K562 (cell line): Measurements from ENCODE around the gene RRAGB. TPM values are rescaled to one million over a fixed set of nuclear protein-coding genes. Genes with fewer than 3 reads are reported as not detected.

ENCODE experiments used
- ATAC-seq: fragments of 200-7000 bp; cut with Tn5 transposase; 3 replicates; pipeline ENCODE4 v1.9.1; 2020; ENCODE audit warnings: moderate library complexity
- BruUV-seq: library from RNA; stranded (reverse); fragments of 400-500 nt; replicated peaks from 2 replicates; lab custom pipeline; 2021; lab: Mats Ljungman, UMichigan
- CTCF ChIA-PET: fragments of 300-600 bp; formaldehyde crosslinking; extraction: SDS; loops from one replicate; lab custom pipeline; 2021; ENCODE audit warnings: low intra/inter-chr PET ratio; lab: Yijun Ruan, JAX
- POLR2A ChIA-PET: fragments of 300-600, 350-650 bp; sonication (Branson Sonifier 250); formaldehyde crosslinking; extraction: SDS; loops from one replicate; lab custom pipeline; 2021; ENCODE audit warnings: antibody characterized with exemption, inconsistent platforms; lab: Yijun Ruan, JAX
- DNase-seq, 4 experiments: peaks; one replicate each; pipeline versions ENCODE4 v3.0.0 to v3.0.0-alpha.2; 2011 to 2018; ENCODE audit warnings: low spot score in 3 of 4, mixed read lengths in 3 of 4; ENCODE audit errors: extremely low read depth in 1 of 4
- FAIRE-seq: peaks from 2 replicates; lab custom pipeline; 2011; peaks lifted over from hg19 to GRCh38; lab: Jason Lieb, UNC
- H2AFZ ChIP-seq: 2 replicates; pipeline ENCODE4 v1.6.0; 2011; ENCODE audit warnings: low read depth, low read length, control low read depth, inconsistent platforms
- H3K27ac ChIP-seq: fragments of 200-600 bp; 3 replicates; pipeline ENCODE4 v1.8.0; 2011; ENCODE audit warnings: low read depth, mild to moderate bottlenecking, control low read depth, inconsistent platforms, low read length, moderate library complexity, mixed read lengths; ENCODE audit errors: extremely low read depth
- H3K27me3 ChIP-seq, 2 experiments: fragments of 300-600 bp in 1 of 2; 2 replicates in 1 of 2; 3 replicates in 1 of 2; pipeline versions ENCODE4 v1.6.0 to v1.8.0; 2011; ENCODE audit warnings: inconsistent platforms in 2 of 2, low read length in 2 of 2, mild to moderate bottlenecking in 1 of 2, mixed read lengths in 1 of 2, moderate library complexity in 1 of 2; ENCODE audit not compliant: control insufficient read depth in 2 of 2, insufficient read depth in 2 of 2
- H3K36me3 ChIP-seq: fragments of 300-600 bp; 3 replicates; pipeline ENCODE4 v1.8.0; 2011; ENCODE audit warnings: mild to moderate bottlenecking, low read length, inconsistent platforms; ENCODE audit not compliant: control insufficient read depth, insufficient read depth
- H3K4me1 ChIP-seq, 2 experiments: fragments of 200-600 bp in 1 of 2; replicated peaks in 1 of 2; 2 replicates in 1 of 2; 3 replicates in 1 of 2; pipeline versions ENCODE4 v1.5.1 to v1.8.0; 2011; ENCODE audit warnings: inconsistent platforms in 2 of 2, low read length in 2 of 2, mild to moderate bottlenecking in 1 of 2, mixed read lengths in 1 of 2, moderate library complexity in 1 of 2; ENCODE audit not compliant: control insufficient read depth in 2 of 2, insufficient read depth in 2 of 2
- H3K4me2 ChIP-seq: 2 replicates; pipeline ENCODE4 v1.6.1; 2011; ENCODE audit warnings: low read length, control low read depth, inconsistent platforms, mixed read lengths; ENCODE audit not compliant: insufficient read depth
- H3K4me3 ChIP-seq: fragments of 200-600 bp; sonication (generic), shearing (Covaris generic); 2 replicates; pipeline ENCODE4 v1.5.1; 2016; ENCODE audit warnings: control low read depth, inconsistent platforms
- H3K79me2 ChIP-seq: fragments of 200-600 bp; 3 replicates; pipeline ENCODE4 v1.8.0; 2011; ENCODE audit warnings: low read length, inconsistent platforms; ENCODE audit not compliant: control insufficient read depth, insufficient read depth
- H3K9ac ChIP-seq, 2 experiments: 2 replicates each; pipeline versions ENCODE4 v1.6.0 to v1.6.1; 2011; ENCODE audit warnings: low read depth in 2 of 2, low read length in 2 of 2, control low read depth in 1 of 2, inconsistent platforms in 1 of 2, mild to moderate bottlenecking in 1 of 2, mixed read lengths in 1 of 2; ENCODE audit not compliant: insufficient read depth in 1 of 2
- H3K9me1 ChIP-seq: one replicate; pipeline ENCODE4 v1.6.0; 2011; ENCODE audit warnings: inconsistent platforms, mild to moderate bottlenecking, low read length, moderate library complexity; ENCODE audit not compliant: control insufficient read depth, insufficient read depth
- H3K9me3 ChIP-seq: replicated peaks from 2 replicates; pipeline ENCODE4 v1.5.1; 2011; ENCODE audit warnings: low read depth, low read length, inconsistent platforms; ENCODE audit not compliant: control insufficient read depth, insufficient read depth
- H4K20me1 ChIP-seq: replicated peaks from 2 replicates; pipeline ENCODE4 v1.6.1; 2011; ENCODE audit warnings: low read length, inconsistent platforms, mixed read lengths; ENCODE audit not compliant: control insufficient read depth, insufficient read depth
- MGA ChIP-seq: fragments of 450-650 bp; IDR thresholded peaks from 2 replicates; pipeline ENCODE4 v1.6.1; 2016; ENCODE audit warnings: mild to moderate bottlenecking, moderate library complexity
- MTA2 ChIP-seq: fragments of 450-650 bp; IDR thresholded peaks from 2 replicates; pipeline ENCODE4 v1.6.1; 2016; ENCODE audit warnings: low read depth
- PML ChIP-seq: IDR thresholded peaks from 2 replicates; pipeline ENCODE4 v1.6.1; 2012; ENCODE audit warnings: low read length, inconsistent platforms
- THAP7 ChIP-seq: fragments of 250-450 bp; sonication (Bioruptor Pico); IDR thresholded peaks from 2 replicates; pipeline ENCODE4 v1.5.0; 2021
- WGBS: fragments of 100-300 bp; shearing (Covaris generic); methylation state at CpG from one replicate; pipeline ENCODE4 v1.1.6; 2016; ENCODE audit warnings: low coverage, mixed read lengths; ENCODE audit not compliant: insufficient coverage; ENCODE audit errors: missing lambda C conversion rate; 5-methylcytosine and 5-hydroxymethylcytosine counted together
- in situ Hi-C: fragments of 300-500 bp; cut with MboI; formaldehyde crosslinking; loops from 4 replicates; pipeline ENCODE4 v1.15.0; 2018; ENCODE audit warnings: inconsistent platforms, mixed read lengths
- intact Hi-C: fragments of 100-400 bp; cut with micrococcal nuclease; formaldehyde crosslinking; loops from 2 replicates; pipeline ENCODE4 v1.14.2; 2022
- polyA plus RNA-seq, 8 experiments: library from polyadenylated mRNA; depleted of rRNA in 4 of 8; stranded (reverse) in 5 of 8; unstranded in 3 of 8; fragments of >200 nt; fragmentation: Nextera tagmentation in 2 of 8; fragmentation: Illumina TruSeq in 1 of 8; extraction: Ambion mirVana in 2 of 8; extraction: Trizol in 1 of 8; gene quantifications; 2 replicates each; pipeline versions ENCODE4 v1.2.1 to v1.2.3, GENCODE V29; 2011 to 2014; ENCODE audit warnings: inconsistent platforms in 1 of 8, missing spikeins in 1 of 8
- total RNA-seq, 7 experiments: library from RNA; depleted of rRNA in 6 of 7; stranded (reverse); fragments of >200 nt in 6 of 7; fragmentation: Illumina TruSeq in 2 of 7; extraction: Trizol in 2 of 7; gene quantifications; 2 replicates each; pipeline versions ENCODE4 v1.2.1 to v1.2.3, GENCODE V29; 2011 to 2021; ENCODE audit warnings: low replicate concordance in 1 of 7

The RRAGB gene
- total and polyA plus RNA-seq, 9 of the 15 experiments (the other 6 are each of a cell fraction or from before 2014, with no cell fraction given) = 5.6 to 15.6 (median 9.1) TPM

- ChIA-PET POLR2A (no interaction called here), CTCF (no interaction called here)
- Histone ChIP-seq H3K4me1 (no peaks in the 10 kb centered on the region), H3K4me3 (no peak overlapping the region), H3K27me3 (no peaks in the 10 kb centered on the region), H3K9me1 (no peaks in the 10 kb centered on the region), H3K27ac (no peak overlapping the region), H3K9me3 (no peaks in the 10 kb centered on the region), H3K36me3 (peaks cover 4% of the 10 kb centered on the region; the same call in 1 of the 3 replicates), H3K79me2 (no peaks in the 10 kb centered on the region), H2AFZ (no peak overlapping the region), H3K9ac (no peak overlapping the region), H3K4me2 (no peak overlapping the region), H4K20me1 (no peaks in the 10 kb centered on the region)
- ATAC-seq (no peak), DNase-seq (no peak), FAIRE-seq (no peak)
- in situ Hi-C loops = no loop called here
- 49% methylated on average over 3 of the region's 3 CpGs for WGBS
- intact Hi-C loops = no loop called here
- BruUV-seq = no TSS peak
- TF ChIP-seq MTA2 (no peak), PML (no peak)
Measured at GRCh38 chrX:55754861-55755294, 37.3 kb downstream of the RRAGB start.

- no TSS peak for BruUV-seq
- H2AFZ ChIP-seq = no peak overlapping the region
- in situ Hi-C loops = no loop called here
- intact Hi-C loops = no loop called here
- ATAC-seq (no peak), FAIRE-seq (no peak), DNase-seq (no peak)
- no peaks in the 10 kb centered on the region for H3K4me1 ChIP-seq
- no peak overlapping the region for H3K4me3 ChIP-seq
- POLR2A ChIA-PET = no interaction called here
- no peaks in the 10 kb centered on the region for H4K20me1 ChIP-seq
- H3K36me3 ChIP-seq = peaks cover 4% of the 10 kb centered on the region; the same call in 1 of the 3 replicates
- H3K27ac ChIP-seq = no peak overlapping the region
- no peaks in the 10 kb centered on the region for H3K9me1 ChIP-seq
- no peaks in the 10 kb centered on the region for H3K27me3 ChIP-seq
- no peak overlapping the region for H3K9ac ChIP-seq
- H3K9me3 ChIP-seq = no peaks in the 10 kb centered on the region
- H3K4me2 ChIP-seq = no peak overlapping the region
- WGBS = 66% methylated on average over 4 of the region's 4 CpGs
- CTCF ChIA-PET = no interaction called here
- H3K79me2 ChIP-seq = no peaks in the 10 kb centered on the region
- TF ChIP-seq THAP7 (CRISPR knock-in tag) (no peak), MGA (no peak)
Measured at GRCh38 chrX:55758033-55758432, 40.5 kb downstream of the RRAGB start.
